Mesothelial cell of epicardium (in vitro differentiated cells): ENCODE measurements around the gene TMEM45B. TPM values are rescaled to one million over a fixed set of nuclear protein-coding genes. Genes with fewer than 3 reads are reported as not detected.
"Not testable (repeated sequence)": the region's sequence is repeated elsewhere in the genome, so short reads cannot be mapped to it uniquely, and the experiment has no call there.

Experiments used
- DNase-seq, 2 experiments: peaks; one replicate each; pipeline ENCODE4 v3.0.0; 2021; ENCODE audit warnings: low spot score in 2 of 2; ENCODE audit not compliant: unreplicated experiment in 2 of 2
- H3K27ac Mint-ChIP-seq: 2 replicates; pipeline ENCODE4 v1.8.0; 2021; ENCODE audit warnings: mixed read lengths
- H3K27me3 Mint-ChIP-seq: 2 replicates; pipeline ENCODE4 v1.8.0; 2021; ENCODE audit warnings: low read depth, mixed read lengths
- H3K36me3 Mint-ChIP-seq: 2 replicates; pipeline ENCODE4 v1.8.0; 2021; ENCODE audit warnings: mixed read lengths
- H3K4me1 Mint-ChIP-seq: 2 replicates; pipeline ENCODE4 v1.8.0; 2021; ENCODE audit warnings: mixed read lengths
- H3K4me3 Mint-ChIP-seq: 2 replicates; pipeline ENCODE4 v1.8.0; 2021; ENCODE audit warnings: mild to moderate bottlenecking, moderate library complexity, mixed read lengths
- H3K9me3 Mint-ChIP-seq: 2 replicates; pipeline ENCODE4 v1.8.0; 2021; ENCODE audit warnings: mixed read lengths
- total RNA-seq: library from RNA; stranded (reverse); gene quantifications from 3 replicates; pipeline ENCODE4 v1.2.1, GENCODE V29; 2021
- TF ChIP-seq, protein P1 (sequence below): fragments of 200-600 bp; sonication (generic); IDR thresholded peaks from one replicate; pipeline ENCODE4 v1.5.0; 2021; ENCODE audit warnings: antibody characterized with exemption; ENCODE audit not compliant: unreplicated experiment

TMEM45B gene
- total RNA-seq, 1 donor from 2014 or later, result 0.80 TPM

GRCh38 chr11:129842138-129842537 is 26.5 kb downstream of the TMEM45B start:
- no peak for DNase-seq
- peaks cover 11% of the 10 kb centered on the region for H3K4me1 Mint-ChIP-seq
- no peaks in the 10 kb centered on the region for H3K27me3 Mint-ChIP-seq
- H3K27ac Mint-ChIP-seq, result no peak overlapping the region
- TF ChIP-seq, protein P1, sequence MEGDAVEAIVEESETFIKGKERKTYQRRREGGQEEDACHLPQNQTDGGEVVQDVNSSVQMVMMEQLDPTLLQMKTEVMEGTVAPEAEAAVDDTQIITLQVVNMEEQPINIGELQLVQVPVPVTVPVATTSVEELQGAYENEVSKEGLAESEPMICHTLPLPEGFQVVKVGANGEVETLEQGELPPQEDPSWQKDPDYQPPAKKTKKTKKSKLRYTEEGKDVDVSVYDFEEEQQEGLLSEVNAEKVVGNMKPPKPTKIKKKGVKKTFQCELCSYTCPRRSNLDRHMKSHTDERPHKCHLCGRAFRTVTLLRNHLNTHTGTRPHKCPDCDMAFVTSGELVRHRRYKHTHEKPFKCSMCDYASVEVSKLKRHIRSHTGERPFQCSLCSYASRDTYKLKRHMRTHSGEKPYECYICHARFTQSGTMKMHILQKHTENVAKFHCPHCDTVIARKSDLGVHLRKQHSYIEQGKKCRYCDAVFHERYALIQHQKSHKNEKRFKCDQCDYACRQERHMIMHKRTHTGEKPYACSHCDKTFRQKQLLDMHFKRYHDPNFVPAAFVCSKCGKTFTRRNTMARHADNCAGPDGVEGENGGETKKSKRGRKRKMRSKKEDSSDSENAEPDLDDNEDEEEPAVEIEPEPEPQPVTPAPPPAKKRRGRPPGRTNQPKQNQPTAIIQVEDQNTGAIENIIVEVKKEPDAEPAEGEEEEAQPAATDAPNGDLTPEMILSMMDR, result no peak
- H3K36me3 Mint-ChIP-seq, result no peaks in the 10 kb centered on the region
- H3K9me3 Mint-ChIP-seq, result peaks cover 8% of the 10 kb centered on the region
- H3K4me3 Mint-ChIP-seq, result no peak overlapping the region

DNA sequence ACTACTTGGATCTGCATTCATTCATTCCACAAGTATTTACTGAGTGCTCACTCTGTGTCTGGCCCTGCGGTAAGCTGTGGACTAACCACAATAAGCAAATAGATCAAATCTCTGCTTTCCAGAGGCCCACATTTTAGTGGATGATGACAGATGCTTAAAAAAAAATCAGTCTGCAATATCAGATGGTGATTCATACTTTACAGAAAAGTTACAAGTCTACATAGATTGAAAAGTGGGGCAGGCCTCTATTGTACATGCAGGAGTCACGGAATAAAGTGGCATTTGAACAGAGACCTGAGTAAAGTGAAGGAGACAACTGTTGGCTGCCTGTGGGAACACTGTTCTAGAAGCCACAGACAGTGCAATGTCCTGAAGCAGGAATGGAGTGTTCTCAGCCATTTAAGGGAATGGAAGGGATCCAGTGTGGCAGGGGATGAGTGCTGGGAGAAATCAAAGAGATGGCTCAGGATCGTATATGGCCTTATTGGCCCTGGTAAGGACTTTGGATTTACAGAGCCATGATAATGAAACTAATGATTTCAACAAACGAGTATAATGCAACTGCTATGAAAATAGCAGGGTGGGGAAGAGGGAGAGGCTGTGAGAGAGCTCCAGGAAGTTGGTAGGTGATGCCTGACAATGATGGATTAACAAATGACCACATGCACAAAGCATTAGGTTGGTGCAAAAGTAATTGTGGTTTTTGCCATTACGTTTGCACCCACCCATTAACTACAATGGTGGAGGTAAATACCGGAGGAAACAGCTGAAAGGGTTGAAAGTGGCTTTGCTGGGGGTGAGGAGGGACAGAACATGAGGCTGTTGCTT is 31.1 kb downstream of the TMEM45B start:
- no peak for DNase-seq
- H3K27me3 Mint-ChIP-seq, result no peaks in the 10 kb centered on the region
- peaks cover 8% of the 10 kb centered on the region for H3K4me1 Mint-ChIP-seq
- H3K9me3 Mint-ChIP-seq, result peaks cover 8% of the 10 kb centered on the region
- peak overlapping the region; percentile 87 for H3K27ac Mint-ChIP-seq
- no peak overlapping the region for H3K4me3 Mint-ChIP-seq
- no peaks in the 10 kb centered on the region for H3K36me3 Mint-ChIP-seq
- TF ChIP-seq, protein P1, result no peak

DNA sequence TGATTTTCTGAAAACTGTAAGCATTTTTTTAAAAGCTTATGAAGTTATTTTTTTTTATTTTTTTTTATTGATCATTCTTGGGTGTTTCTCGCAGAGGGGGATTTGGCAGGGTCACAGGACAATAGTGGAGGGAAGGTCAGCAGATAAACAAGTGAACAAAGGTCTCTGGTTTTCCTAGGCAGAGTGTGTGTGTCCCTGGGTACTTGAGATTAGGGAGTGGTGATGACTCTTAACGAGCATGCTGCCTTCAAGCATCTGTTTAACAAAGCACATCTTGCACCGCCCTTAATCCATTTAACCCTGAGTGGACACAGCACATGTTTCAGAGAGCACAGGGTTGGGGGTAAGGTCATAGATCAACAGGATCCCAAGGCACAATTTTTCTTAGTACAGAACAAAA is 31.7 kb downstream of the TMEM45B start:
- DNase-seq, H3K27me3 Mint-ChIP-seq, H3K36me3 Mint-ChIP-seq, H3K4me3 Mint-ChIP-seq, H3K9me3 Mint-ChIP-seq, H3K27ac Mint-ChIP-seq, H3K4me1 Mint-ChIP-seq: not testable (repeated sequence)

- TF ChIP-seq, protein P1, result no peak
- Mint-ChIP-seq H3K27me3 (no peaks in the 10 kb centered on the region), H3K9me3 (no peaks in the 10 kb centered on the region), H3K4me1 (peaks cover 25% of the 10 kb centered on the region), H3K4me3 (no peak overlapping the region), H3K27ac (no peak overlapping the region), H3K36me3 (no peaks in the 10 kb centered on the region)
- DNase-seq, result no peak
These were observed 33.9 kb downstream of the TMEM45B start for GRCh38 chr11:129849447-129850130.

DNA sequence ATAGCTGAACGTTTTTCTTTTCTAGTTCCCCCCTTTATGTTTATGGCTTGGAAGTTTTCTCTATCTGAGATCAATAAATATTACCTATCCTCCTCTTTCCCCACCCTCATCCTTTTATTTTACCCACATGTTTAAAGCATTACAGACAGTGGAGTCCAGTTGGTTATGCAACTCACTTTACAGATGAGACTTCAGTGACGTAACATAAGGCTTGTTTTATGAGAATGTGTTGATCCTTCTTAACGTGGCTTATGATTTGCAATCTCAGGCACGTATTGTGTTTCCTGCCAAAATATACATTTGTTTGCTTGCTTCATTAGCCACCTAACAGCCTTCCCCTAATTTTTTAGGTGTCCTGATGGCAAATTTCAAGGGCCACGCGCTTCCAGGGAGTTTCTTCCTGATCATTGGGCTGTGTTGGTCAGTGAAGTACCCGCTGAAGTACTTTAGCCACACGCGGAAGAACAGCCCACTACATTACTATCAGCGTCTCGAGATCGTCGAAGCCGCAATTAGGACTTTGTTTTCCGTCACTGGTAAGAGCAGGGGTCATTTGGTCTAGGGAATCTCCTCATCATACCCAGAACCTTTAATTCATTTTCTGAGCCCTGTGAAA is 36.6 kb downstream of the TMEM45B start:
- Mint-ChIP-seq H3K9me3 (no peaks in the 10 kb centered on the region), H3K4me1 (peaks cover 21% of the 10 kb centered on the region), H3K27ac (no peak overlapping the region), H3K27me3 (no peaks in the 10 kb centered on the region), H3K4me3 (no peak overlapping the region), H3K36me3 (peaks cover 2% of the 10 kb centered on the region)
- TF ChIP-seq, protein P1, result no peak
- no peak for DNase-seq
